Endothelial cell of umbilical vein (primary cell): Measurements from ENCODE around the gene EDRF1. TPM values are rescaled to one million over a fixed set of nuclear protein-coding genes. Genes with fewer than 3 reads are reported as not detected.

ENCODE experiments used
- BruUV-seq: library from RNA; stranded (reverse); fragments of 400-500 nt; replicated peaks from 2 replicates; lab custom pipeline; 2021; lab: Mats Ljungman, UMichigan
- CTCF ChIA-PET: fragments of 300-600, 350-600 bp; sonication (Branson Sonifier 250); formaldehyde crosslinking; loops from one replicate; lab custom pipeline; 2021; ENCODE audit warnings: antibody characterized with exemption, inconsistent platforms; lab: Charles Lee
- POLR2A ChIA-PET: fragments of 300-600, 350-600 bp; sonication (Branson Sonifier 250); formaldehyde crosslinking; loops from one replicate; lab custom pipeline; 2021; ENCODE audit warnings: antibody characterized with exemption, inconsistent platforms; lab: Charles Lee
- DNase-seq: peaks from one replicate; pipeline ENCODE4 v3.0.0-alpha.2; 2011; ENCODE audit warnings: low read depth, low spot score
- FAIRE-seq: peaks from 2 replicates; lab custom pipeline; 2011; peaks lifted over from hg19 to GRCh38; lab: Jason Lieb, UNC
- H2AFZ ChIP-seq: 2 replicates; pipeline ENCODE4 v1.6.0; 2012; ENCODE audit warnings: low read depth, low read length, control low read depth, inconsistent platforms
- H3K27ac ChIP-seq: 2 replicates; pipeline ENCODE4 v1.5.1; 2011; ENCODE audit warnings: low read depth, mild to moderate bottlenecking, control low read depth, low read length, moderate library complexity; ENCODE audit not compliant: insufficient read depth
- H3K27me3 ChIP-seq, 2 experiments: 2 replicates each; pipeline versions ENCODE4 v1.6.0 to v1.6.1; 2011; ENCODE audit warnings: low read length in 2 of 2, mixed read lengths in 1 of 2; ENCODE audit not compliant: control insufficient read depth in 2 of 2, insufficient read depth in 2 of 2
- H3K36me3 ChIP-seq, 2 experiments: 2 replicates in 1 of 2; 3 replicates in 1 of 2; pipeline ENCODE4 v1.5.1; 2011; ENCODE audit warnings: low read length in 2 of 2, mild to moderate bottlenecking in 1 of 2, moderate library complexity in 1 of 2; ENCODE audit not compliant: control insufficient read depth in 2 of 2, insufficient read depth in 2 of 2; ENCODE audit errors: extremely low read depth in 1 of 2
- H3K4me1 ChIP-seq: 3 replicates; pipeline ENCODE4 v1.5.1; 2011; ENCODE audit warnings: mild to moderate bottlenecking, low read length; ENCODE audit not compliant: control insufficient read depth, insufficient read depth; ENCODE audit errors: extremely low read depth
- H3K4me2 ChIP-seq: 2 replicates; pipeline ENCODE4 v1.6.1; 2011; ENCODE audit warnings: low read length, control low read depth, mixed read lengths; ENCODE audit not compliant: insufficient read depth
- H3K4me3 ChIP-seq, 3 experiments: fragments of 200-600 bp in 1 of 3; sonication (generic), shearing (Covaris generic) in 1 of 3; replicated peaks in 1 of 3; 2 replicates each; pipeline ENCODE4 v1.5.1; 2011 to 2016; ENCODE audit warnings: control low read depth in 3 of 3, low read length in 3 of 3, mild to moderate bottlenecking in 2 of 3, inconsistent platforms in 1 of 3, low read depth in 1 of 3, moderate library complexity in 1 of 3; ENCODE audit not compliant: insufficient read depth in 1 of 3
- H3K79me2 ChIP-seq: 2 replicates; pipeline ENCODE4 v1.6.0; 2012; ENCODE audit warnings: low read length, inconsistent platforms; ENCODE audit not compliant: control insufficient read depth, insufficient read depth
- H3K9ac ChIP-seq: replicated peaks from 2 replicates; pipeline ENCODE3; 2011; ENCODE audit warnings: low read length, control low read depth; ENCODE audit not compliant: insufficient read depth; ENCODE audit errors: extremely low read depth
- H3K9me1 ChIP-seq: replicated peaks from 3 replicates; pipeline ENCODE4 v1.6.0; 2011; ENCODE audit warnings: mild to moderate bottlenecking, low read length; ENCODE audit not compliant: control insufficient read depth, insufficient read depth; ENCODE audit errors: extremely low read depth
- H3K9me3 ChIP-seq: replicated peaks from 2 replicates; pipeline ENCODE4 v1.5.1; 2012; ENCODE audit warnings: low read length, inconsistent platforms; ENCODE audit not compliant: control insufficient read depth, insufficient read depth
- H4K20me1 ChIP-seq: replicated peaks from 2 replicates; pipeline ENCODE3; 2011; ENCODE audit warnings: mild to moderate bottlenecking, low read length; ENCODE audit not compliant: control insufficient read depth, insufficient read depth; ENCODE audit errors: extremely low read depth
- CTCF ChIP-seq, 2 donors: IDR thresholded peaks; 1 replicate in 1 of 2; 2 replicates in 1 of 2; pipeline ENCODE4 v1.5.1; 2011; ENCODE audit warnings: low read length in 2 of 2, mild to moderate bottlenecking in 2 of 2, moderate library complexity in 2 of 2, control low read depth in 1 of 2, inconsistent platforms in 1 of 2, low read depth in 1 of 2; ENCODE audit not compliant: insufficient read depth in 1 of 2; ENCODE audit errors: extremely low read depth in 1 of 2
- FOS ChIP-seq: IDR thresholded peaks from 2 replicates; pipeline ENCODE4 v1.6.1; 2011; ENCODE audit warnings: mild to moderate bottlenecking, low read length, moderate library complexity, borderline replicate concordance; ENCODE audit not compliant: insufficient read depth
- GATA2 ChIP-seq: IDR thresholded peaks from 2 replicates; pipeline ENCODE4 v1.7.0; 2011; ENCODE audit warnings: low read depth, mild to moderate bottlenecking, moderate library complexity, mixed read lengths, low read length; ENCODE audit not compliant: insufficient read length, insufficient read depth
- JUN ChIP-seq: IDR thresholded peaks from 2 replicates; pipeline ENCODE4 v1.6.1; 2011; ENCODE audit warnings: borderline replicate concordance, low read depth; ENCODE audit not compliant: insufficient read length, insufficient read depth
- MAX ChIP-seq: IDR thresholded peaks from 2 replicates; pipeline ENCODE4 v1.6.1; 2011; ENCODE audit not compliant: insufficient read depth, insufficient read length
- MYC ChIP-seq: IDR thresholded peaks from one replicate; pipeline ENCODE4 v1.6.1; 2011; ENCODE audit warnings: mild to moderate bottlenecking, low read depth, low read length
- POLR2A ChIP-seq: IDR thresholded peaks from 2 replicates; pipeline ENCODE4 v1.6.1; 2012; ENCODE audit warnings: low read depth, mild to moderate bottlenecking, control low read depth, low read length
- POLR2AphosphoS5 ChIP-seq: IDR thresholded peaks from 2 replicates; pipeline ENCODE4 v1.6.1; 2012; ENCODE audit warnings: low read depth, mild to moderate bottlenecking, control low read depth, low read length, moderate library complexity; ENCODE audit not compliant: insufficient read depth
- dilution Hi-C: fragments of 300-500 bp; cut with MboI; formaldehyde crosslinking; loops from one replicate; pipeline ENCODE4 v1.15.0; 2019; ENCODE audit warnings: low sequenced_read_pairs; ENCODE audit not compliant: extremely low pct_ligation_motif_present
- intact Hi-C: fragments of 100-400 bp; cut with micrococcal nuclease; formaldehyde crosslinking; loops from one replicate; pipeline ENCODE4 v1.10.0; 2022
- polyA plus RNA-seq, 4 experiments: library from polyadenylated mRNA; depleted of rRNA in 3 of 4; stranded (reverse) in 3 of 4; unstranded in 1 of 4; fragments of >200 nt; gene quantifications; 2 replicates each; pipeline versions ENCODE4 v1.2.1 to v1.2.3, GENCODE V29; 2011 to 2012; ENCODE audit warnings: missing spikeins in 1 of 4
- total RNA-seq: library from RNA; stranded (reverse); gene quantifications from 2 replicates; pipeline ENCODE4 v1.2.3, GENCODE V29; 2021

EDRF1 gene
- total and polyA plus RNA-seq, 2 donors (not counting 3 experiments of a cell fraction or from before 2014, with no cell fraction given), result 11.6 to 27.8 TPM

- Histone ChIP-seq H4K20me1 (no peaks in the 10 kb centered on the region), H3K4me1 (peaks cover 6% of the 10 kb centered on the region), H3K9me3 (no peaks in the 10 kb centered on the region), H3K9ac (no peak overlapping the region), H3K4me3 (no peak overlapping the region), H3K27me3 (no peaks in the 10 kb centered on the region), H3K4me2 (peak overlapping the region; percentile 25), H3K9me1 (no peaks in the 10 kb centered on the region), H3K36me3 (peaks cover 5 to 22% of the 10 kb centered on the region in 2 experiments), H3K27ac (no peak overlapping the region), H3K79me2 (peaks cover 24% of the 10 kb centered on the region), H2AFZ (no peak overlapping the region)
- FAIRE-seq (no peak), DNase-seq (no peak)
- POLR2A ChIA-PET, result no interaction called here
- CTCF ChIA-PET, result no interaction called here
- intact Hi-C loops (no loop called here), dilution Hi-C loops (no loop called here)
- TF ChIP-seq POLR2AphosphoS5 (no peak), POLR2A (no peak), CTCF (IDR thresholded peaks at IDR 0.05; ENCODE audit: extremely low read depth in 1 of 2, insufficient read depth in 1 of 2, low read depth in 1 of 2, low read length in 2 of 2) (no peak), MYC (no peak), JUN (no peak), GATA2 (no peak), FOS (no peak), MAX (no peak)
- BruUV-seq, result no TSS peak
Observed at GRCh38 chr10:125721035-125721434, 1.5 kb downstream of the EDRF1 start.
